ENCODE results near the gene CFD.
"Not testable (repeated sequence)": the region's sequence is repeated elsewhere in the genome, so short reads cannot be mapped to it uniquely, and the experiment has no call there.

Gene CFD

DNA sequence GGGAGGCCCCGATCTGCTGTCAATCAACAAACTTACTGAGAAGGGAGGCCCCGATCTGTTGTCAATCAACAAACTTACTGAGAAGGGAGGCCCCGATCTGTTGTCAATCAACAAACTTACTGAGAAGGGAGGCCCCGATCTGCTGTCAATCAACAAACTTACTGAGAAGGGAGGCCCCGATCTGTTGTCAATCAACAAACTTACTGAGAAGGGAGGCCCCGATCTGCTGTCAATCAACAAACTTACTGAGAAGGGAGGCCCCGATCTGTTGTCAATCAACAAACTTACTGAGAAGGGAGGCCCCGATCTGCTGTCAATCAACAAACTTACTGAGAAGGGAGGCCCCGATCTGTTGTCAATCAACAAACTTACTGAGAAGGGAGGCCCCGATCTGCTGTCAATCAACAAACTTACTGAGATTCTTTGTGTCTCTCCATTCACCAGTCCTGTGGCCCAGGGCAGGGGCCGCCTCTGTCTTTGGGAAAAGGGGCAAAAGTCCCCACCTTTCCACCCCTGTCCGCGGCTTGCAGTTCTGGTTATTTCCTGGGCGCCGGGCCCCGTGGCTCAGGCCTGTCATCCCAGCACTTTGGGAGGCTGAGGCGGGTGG lies 5.7 kb upstream of the CFD start:
- DNase-seq, result not testable (repeated sequence)

DNA sequence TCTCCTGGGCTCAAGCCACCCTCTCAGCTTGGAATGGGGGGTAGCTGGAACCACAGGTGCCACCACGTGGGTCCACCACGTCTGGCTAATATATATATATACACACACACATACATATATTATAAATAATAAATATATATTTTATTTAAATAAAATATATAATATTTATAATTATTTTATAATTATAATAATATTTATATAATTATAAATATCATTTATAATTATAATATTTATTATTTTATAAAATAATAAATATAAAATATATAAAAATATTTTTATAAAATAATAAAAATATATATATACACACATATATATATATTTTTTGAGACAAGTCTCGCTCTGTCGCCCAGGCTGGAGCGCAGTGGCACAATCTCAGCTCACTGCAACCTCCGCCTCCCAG lies 4.9 kb upstream of the CFD start:
- no peak for DNase-seq

DNA sequence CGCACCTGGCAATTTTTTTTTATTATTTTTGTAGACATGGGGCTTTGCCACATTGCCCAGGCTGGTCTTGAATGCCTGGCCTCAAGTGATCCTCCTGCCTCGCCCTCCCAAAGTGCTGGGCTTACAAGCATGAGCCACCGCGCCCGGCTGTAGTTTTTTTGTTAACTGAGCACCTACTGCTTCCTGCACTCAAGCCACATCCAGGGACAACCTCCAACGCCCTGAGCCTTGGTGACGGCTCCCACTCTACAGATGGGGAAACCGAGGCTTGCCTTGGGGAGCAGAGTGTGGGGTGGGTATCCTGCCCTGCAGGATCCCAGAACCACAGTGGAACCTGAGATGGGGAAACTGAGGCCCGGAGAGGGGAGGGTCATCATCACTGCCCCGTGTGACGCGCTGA lies 4.3 kb upstream of the CFD start:
- DNase-seq, result no peak

DNA sequence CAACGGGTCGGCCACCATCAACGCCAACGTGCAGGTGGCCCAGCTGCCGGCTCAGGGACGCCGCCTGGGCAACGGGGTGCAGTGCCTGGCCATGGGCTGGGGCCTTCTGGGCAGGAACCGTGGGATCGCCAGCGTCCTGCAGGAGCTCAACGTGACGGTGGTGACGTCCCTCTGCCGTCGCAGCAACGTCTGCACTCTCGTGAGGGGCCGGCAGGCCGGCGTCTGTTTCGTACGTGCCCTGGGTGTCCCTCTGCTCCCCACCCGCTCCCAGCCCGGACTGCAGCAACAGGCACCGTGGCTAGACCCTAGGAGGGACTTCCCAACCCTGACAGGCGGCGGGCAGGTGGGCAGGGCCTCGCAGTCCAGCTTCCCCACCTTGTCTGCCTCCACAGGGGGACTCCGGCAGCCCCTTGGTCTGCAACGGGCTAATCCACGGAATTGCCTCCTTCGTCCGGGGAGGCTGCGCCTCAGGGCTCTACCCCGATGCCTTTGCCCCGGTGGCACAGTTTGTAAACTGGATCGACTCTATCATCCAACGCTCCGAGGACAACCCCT lies 3.8 kb upstream of the CFD start:
- DNase-seq, result no peak

DNA sequence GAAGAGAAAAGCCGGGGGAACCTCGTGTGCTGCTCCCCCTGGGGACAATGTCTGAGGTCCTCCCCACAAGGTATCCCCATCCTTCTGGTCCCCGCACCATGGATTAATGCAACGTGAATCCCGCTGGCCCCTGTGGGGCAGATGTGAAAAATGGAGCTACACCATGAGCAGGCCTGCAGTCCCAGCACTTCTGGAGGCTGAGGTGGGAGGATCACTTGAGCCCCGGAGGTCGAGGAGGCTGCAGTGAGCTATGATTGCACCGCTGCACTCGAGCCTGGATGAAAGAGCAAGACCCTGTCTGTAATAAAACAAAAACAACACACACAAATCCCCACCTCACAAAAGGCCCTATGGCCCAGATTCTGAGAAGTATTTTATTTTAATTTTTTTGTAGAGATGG lies 1.2 kb upstream of the CFD start:
- no peak for DNase-seq

DNA sequence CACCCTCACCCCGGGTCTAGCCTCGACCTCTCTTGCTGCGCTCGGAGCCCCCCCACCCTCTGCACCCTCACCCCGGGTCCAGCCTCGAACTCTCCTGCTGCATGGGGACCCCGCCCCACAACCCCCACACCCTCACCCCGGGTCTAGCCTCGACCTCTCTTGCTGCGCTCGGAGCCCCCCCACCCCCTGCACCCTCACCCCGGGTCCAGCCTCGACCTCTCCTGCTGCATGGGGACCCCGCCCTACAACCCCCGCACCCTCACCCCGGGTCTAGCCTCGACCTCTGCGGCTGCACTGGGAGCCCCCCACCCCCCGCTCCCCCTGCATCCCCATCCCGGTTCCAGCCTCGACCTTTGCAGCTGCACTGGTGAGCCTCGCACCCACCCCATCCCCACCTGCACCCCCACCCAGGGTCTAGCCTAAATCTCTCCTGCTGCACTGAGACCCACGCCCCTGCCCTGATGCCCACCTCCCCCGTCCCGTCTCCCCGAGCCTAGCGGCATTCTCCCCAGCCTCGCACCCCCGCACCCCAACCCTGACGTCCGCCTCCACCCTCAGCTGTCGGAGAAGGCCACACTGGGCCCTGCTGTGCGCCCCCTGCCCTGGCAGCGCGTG lies 1.8 kb downstream of the CFD start:
- DNase-seq, result no peak

DNA sequence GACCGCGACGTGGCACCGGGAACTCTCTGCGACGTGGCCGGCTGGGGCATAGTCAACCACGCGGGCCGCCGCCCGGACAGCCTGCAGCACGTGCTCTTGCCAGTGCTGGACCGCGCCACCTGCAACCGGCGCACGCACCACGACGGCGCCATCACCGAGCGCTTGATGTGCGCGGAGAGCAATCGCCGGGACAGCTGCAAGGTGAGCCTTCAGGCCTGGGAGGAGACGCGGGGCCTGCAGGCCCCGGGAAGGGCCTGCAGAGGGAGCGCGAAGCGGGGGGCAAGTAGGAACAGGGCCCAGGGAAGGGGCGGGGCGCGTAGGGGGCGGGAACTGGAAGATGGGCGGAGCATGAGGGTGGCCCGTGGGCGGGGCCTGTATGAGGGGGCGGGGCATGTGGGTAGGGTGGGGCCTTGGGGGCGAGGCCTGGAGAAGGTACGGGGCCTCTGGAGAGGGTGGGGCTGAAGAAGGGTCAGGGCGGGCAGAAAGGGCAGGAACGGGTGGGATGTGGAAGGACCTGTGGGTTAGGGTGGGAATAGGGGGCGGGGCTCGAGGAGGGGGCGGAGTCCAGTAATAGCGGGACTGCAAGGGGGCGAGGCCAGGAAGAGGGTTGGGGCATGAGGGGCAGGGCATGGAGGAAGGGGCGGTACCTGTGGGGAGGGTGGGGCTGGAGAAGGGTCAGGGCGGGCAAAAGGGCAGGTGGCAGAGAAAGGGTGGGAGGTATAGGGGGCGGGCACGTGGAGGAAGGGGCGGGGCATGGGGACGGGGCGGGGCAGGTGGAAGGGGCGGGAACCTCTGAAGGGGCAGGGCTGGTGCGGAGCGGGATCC lies 2.5 kb downstream of the CFD start:
- peak; percentile 95 for DNase-seq

DNA sequence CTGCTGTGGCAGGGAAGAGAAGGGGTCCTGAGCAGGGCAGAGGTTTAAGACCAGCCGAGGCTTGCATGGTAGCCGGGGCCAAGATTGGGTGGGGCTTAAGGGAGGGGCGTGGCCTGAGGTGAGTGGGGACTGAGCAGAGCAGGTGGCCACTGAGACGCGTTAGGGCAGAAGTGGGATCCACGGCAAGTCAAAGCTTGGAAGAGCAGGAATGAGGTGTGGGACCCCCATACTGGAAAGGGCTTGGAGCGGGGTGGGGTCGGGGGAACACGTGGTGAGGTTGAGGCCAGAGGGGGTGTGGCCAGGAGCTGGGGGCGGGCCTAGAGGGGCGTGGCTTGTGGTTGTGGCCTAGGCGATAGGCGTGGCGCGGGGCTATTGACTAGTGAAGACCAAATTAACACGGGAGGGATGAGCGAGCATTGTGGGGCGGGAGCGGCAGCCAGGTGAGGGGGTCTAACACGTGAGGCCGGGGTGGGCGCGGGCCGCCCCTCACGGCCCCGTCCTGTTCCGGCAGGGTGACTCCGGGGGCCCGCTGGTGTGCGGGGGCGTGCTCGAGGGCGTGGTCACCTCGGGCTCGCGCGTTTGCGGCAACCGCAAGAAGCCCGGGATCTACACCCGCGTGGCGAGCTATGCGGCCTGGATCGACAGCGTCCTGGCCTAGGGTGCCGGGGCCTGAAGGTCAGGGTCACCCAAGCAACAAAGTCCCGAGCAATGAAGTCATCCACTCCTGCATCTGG lies 3.3 kb downstream of the CFD start:
- peak; percentile 94 for DNase-seq

DNA sequence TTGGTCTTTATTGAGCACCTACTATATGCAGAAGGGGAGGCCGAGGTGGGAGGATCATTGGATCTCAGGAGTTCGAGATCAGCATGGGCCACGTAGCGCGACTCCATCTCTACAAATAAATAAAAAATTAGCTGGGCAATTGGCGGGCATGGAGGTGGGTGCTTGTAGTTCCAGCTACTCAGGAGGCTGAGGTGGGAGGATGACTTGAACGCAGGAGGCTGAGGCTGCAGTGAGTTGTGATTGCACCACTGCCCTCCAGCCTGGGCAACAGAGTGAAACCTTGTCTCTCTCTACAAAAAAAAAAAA lies 3.8 kb downstream of the CFD start:
- no peak for DNase-seq

DNA sequence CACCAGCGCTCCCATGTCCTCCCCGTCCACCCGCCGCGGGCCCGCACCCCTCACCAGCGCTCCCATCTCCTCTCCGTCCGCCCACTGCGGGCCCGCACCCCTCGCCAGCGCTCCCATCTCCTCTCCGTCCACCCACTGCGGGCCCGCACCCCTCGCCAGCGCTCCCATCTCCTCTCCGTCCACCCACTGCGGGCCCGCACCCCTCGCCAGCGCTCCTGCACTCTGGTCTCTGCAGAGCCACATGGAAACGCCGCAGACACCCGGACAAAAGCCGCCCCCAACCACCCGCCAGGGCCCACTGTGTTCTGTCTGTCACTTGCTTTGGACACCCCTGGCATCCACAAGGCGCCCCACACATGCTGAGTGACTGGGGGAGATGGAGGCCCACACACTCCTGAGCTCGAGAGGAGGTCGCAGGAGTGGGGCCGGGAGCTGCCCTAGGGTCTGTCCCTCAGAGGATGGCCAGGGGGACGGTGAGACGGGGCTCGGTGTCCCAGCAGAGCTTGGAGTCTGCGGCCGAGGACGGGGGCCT lies 7.4 kb downstream of the CFD start:
- no peak for DNase-seq

DNA sequence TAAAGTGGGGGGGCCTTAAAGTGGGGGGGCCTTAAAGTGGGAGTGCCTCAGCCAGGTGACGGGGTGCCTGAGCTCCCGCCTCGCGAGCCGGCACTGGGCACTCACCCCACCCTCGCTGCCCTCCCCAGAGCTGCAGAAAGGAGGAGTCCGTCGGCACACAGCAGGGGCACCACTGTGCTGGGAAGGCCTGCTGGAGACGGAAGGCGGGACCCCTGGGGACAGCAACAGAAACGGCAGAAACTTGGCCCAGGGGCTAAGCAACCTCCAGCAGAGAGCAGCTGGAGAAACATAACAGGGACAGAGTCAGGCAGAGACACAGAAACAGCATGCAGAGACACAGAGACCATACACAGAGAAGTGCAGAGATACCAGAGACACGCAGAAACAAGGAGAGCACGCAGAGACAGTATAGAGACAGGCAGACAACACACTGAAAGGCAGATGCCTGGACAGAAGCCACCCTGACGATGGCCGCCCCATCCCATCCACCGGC lies 7.9 kb downstream of the CFD start:
- DNase-seq, result no peak

DNA sequence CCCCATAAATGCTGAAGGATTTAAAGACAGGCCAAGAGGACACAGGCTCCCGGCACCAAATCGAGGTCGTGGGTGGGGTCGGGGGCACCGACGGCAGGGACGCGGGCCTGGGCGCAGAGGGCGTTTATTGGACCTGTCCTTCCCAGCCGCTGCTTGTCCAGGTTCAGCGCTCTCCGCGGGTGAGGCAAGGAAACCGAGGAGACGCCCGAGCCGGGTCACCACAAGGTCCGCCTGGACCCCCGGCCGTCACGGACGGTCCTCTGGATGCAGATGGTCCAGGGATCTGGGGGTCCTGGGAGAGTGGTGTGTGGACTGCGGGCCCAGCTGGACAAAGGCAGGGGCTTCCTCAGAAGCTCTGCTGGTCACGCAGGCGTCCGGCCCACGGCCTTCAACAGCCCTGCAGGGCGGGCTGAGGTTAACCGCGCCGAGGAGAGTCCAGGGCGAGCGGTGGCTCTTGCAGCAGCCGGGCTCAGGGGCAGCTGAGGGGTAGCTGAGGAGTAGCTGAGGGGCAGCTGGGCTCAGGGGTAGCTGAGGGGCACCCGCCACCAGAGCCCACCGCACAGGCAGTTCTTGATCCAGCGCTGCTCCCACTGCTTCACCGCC lies 8.5 kb downstream of the CFD start:
- no peak for DNase-seq

DNA sequence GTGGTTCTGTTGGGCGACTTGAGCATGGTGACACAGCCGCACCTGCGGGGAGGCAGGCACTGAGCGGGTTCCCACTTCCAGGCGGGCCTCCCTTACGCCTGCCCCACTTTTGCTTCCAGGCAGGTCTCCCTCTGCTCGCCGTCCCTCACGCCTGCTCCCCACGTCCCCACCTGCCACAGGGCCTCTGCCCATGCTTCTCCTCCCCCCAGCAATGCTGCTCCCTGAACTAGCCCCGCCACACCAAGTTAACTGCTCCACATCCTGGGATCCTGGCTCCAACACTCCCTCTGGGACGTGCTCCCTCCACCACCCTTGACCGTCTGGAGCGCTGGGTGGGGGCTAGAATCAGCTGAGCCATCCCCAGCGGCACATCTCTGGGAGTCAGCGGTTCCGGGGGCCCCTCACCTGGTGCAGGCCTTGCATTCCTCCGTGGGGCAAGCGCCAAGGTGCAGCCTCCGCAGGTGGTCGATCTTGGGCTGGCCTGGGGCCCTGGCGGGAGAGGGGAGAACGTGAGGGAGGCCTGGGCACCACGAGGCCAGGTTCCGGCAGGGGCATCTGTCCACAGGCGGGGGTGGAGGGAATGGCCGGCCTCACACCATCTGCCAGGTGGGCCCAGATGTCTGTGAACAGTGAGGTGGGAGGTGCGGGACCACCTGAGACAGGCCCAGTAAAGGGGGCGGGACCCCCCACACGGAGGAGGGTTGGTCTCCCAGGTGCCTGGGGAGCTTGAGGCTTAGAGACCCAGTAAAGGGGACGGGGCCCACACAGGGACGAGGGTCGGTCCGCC lies 9.2 kb downstream of the CFD start:
- no peak for DNase-seq

DNA sequence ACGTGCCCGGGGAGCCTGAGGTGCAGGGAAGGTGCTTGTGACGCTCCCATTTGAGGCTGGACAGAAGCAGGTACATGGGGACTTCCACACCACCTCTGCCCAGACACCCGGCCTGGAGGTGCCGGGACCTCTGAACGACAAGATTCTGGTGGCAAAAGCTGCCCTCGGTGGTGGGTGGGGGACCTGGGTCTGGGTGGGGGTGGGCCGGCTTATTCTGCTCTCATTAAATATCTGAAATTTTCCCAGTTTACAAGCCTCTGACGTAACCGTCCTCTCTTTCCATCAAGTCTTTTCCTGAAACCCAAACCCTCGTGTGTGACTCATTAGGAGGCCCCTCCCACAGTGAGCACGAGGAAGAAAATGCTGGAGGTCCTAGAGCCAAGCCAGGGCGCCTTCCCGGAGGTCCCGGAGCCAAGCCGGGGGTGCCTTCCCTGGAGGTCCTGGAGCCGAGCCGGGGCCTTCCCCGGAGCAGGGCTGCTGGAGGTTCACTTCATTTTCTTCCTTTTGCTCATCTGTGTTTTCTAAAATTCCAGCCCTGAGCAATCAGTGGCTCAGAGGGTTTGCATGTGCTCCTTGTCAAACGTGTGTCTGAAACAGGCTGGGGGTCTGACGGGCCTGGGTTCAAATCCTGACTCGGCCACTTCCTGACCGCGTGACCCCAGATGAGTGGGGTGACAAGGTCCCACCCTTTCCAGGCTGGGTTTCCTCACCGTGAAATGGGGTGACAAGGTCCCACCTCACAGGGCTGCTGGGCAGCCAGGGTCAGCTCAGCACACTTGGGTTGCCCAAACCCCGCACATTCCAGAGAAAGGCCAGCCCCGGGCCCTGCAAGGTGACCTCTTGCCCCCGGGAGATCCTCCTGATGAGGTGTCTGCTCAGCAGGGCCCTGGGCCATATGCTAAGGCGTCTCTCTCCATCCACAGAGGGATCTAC lies 10.0 kb downstream of the CFD start:
- DNase-seq, result no peak

DNA sequence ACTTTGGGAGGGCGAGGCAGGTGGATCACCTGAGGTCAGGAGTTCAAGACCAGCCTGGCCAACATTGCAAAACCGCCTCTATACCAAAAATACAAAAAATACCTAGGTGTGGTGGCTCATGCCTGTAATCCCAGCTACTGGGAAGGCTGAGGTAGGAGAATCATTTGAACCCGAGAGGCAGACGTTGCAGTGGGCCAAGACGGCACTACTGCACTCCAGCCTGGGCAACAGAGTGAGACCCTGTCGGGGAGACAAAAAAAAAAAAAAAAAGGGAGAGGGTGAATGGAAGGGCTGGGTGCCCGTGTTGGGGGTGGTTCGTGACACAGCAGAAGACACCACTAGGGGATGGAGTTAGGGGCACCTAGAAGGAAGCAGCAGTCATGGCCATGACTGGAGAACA lies 10.8 kb downstream of the CFD start:
- no peak for DNase-seq

DNA sequence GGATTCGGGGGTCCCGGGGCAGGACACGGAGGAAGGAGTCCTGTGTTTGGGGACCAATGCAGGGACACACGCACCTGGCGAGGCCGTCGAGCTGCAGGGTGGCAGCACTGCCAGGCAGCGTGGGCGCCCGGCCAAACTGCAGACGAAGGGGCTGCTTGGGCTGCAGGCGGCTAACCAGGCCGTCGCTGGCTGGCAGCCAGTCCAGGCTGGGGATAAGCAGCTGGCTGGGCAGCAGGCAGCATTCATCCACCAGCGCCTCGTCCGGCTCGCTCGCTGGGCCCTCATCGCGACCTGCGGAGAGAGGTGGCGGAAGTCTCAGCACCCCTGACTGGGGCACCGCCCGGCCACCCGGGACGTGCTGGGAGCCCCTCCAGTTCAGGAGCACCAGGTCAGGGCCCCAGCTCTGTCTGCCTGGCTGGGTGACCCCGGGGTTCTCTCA lies 11.5 kb downstream of the CFD start:
- DNase-seq, result no peak

DNA sequence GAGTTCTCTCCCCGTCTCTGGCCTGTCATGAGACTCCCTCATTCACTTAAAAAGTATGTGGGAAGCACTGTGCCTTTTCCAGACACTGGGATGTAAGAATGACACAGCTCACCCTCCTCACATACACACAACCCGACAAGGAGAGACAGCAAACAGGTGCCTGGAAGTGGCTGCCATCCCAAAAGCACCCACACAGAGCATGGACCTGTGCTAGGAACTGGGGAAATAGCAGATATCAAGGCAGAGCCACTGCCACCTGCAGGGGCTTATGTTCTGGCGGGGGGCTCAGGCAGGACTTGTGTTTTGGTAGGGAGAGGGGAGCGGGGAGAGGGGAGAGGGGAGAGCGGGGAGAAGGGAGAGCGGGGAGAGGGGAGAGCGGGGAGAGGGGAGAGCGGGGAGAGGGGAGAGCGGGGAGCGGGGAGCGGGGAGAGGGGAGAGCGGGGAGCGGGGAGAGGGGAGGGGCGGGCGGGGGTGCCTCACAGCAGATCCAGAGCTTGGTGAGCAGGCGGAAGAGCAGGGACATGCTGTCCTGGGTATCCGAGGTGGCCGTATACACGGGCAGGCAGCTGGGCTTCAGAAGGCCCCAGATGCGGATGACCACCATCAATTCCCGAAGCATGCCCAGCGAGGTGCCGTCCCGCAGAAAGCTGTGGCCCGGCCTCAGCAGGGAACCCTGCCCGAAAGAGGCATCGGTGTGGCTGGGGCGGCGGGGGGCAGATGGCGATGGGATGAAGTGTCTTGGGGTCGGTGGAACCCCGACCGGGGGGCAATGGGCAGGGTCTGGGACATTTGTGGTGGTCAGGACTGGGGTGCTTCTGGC lies 12.2 kb downstream of the CFD start:
- DNase-seq, result peak; percentile 41

DNA sequence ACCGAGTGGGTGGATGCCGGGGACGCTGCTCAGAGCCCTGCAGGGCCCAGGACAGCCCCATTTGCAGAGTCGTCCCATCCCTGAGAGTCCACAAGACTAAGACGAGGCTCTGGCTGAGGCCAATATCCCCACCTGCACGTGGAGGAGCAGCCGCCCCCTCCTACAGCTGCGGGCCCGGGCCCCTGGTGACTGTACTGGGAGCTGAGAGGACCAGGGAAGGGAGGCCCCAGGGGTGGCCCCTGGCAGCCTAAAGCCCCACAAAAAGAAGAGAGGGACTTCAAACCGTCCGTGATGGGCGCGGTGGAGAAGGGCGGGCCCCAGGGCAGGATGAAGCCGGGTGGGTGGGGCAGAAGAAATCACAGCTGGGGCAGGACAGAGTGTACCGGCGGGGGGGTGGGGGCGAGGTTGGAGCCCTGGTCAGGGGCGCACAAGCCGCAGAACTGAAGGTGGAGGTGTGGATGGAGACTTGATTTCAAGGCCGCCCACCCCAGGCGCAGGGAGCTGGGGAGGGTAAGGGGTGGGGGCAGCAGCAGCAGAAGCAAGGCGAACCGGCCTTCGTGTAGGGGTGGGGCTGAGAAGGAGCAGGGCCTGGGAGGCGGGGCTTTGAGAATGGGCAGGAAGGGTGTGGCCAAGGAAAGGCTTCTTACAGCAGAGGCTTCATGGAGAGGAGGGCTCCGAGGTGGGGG lies 12.9 kb downstream of the CFD start:
- DNase-seq, result peak; percentile 98

DNA sequence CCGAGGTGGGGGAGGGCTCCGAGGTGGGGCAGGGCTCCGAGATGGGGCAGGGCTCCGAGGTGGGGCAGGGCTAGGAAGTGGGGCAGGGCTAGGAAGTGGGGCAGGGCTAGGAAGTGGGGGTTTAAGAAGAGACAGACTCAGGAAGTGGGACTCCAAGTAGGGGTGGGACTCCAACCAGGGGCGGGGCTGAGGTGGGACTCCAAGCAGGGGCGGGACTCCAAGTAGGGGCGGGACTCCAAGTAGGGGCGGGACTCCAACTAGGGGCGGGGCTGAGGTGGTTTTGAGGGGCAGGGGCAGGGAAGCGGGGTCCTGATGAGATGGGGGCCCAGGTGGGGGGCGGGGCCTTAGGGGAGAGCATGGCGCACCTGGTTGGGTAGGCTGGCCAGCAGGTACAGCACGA lies 13.6 kb downstream of the CFD start:
- peak; percentile 94 for DNase-seq
